ENCODE data around the gene NTPCR. TPM values are rescaled to one million over a fixed set of nuclear protein-coding genes. Genes with fewer than 3 reads are reported as not detected.

NTPCR gene
- total RNA-seq, 2 experiments from 2014 or later, result 26.2 to 27.1 TPM

DNA sequence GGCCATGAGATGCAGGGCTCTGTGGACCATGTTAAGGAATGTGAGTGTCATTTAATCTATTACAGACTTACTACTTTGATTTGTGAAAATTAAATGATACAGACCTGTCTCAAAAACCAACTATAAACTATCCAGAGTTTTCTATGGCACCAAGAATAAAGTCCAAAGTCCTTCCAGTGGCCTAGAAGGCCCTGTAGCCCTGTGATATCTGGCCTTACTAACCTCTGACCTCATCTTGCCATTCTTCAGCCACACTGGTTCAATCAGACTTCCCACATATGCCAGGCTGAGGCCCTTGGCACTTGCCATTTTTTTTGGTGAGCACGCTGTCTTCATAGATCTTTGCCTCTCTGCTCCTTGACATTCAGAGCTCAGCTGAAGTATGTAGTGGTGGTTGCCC is 7.7 kb downstream of the NTPCR start:
- H3K27me3 Mint-ChIP-seq, result no peaks in the 10 kb centered on the region
- ATAC-seq (ENCODE audit: low read depth) (no peak), DNase-seq (no peak)
- peaks cover 5% of the 10 kb centered on the region for H3K4me1 Mint-ChIP-seq
- H3K27ac Mint-ChIP-seq, result no peak overlapping the region
- POLR2A ChIA-PET, result no interaction called here
- peaks cover 52% of the 10 kb centered on the region for H3K36me3 Mint-ChIP-seq
- H3K4me3 Mint-ChIP-seq, result no peak overlapping the region
- H3K9me3 Mint-ChIP-seq, result peaks cover 9% of the 10 kb centered on the region

DNA sequence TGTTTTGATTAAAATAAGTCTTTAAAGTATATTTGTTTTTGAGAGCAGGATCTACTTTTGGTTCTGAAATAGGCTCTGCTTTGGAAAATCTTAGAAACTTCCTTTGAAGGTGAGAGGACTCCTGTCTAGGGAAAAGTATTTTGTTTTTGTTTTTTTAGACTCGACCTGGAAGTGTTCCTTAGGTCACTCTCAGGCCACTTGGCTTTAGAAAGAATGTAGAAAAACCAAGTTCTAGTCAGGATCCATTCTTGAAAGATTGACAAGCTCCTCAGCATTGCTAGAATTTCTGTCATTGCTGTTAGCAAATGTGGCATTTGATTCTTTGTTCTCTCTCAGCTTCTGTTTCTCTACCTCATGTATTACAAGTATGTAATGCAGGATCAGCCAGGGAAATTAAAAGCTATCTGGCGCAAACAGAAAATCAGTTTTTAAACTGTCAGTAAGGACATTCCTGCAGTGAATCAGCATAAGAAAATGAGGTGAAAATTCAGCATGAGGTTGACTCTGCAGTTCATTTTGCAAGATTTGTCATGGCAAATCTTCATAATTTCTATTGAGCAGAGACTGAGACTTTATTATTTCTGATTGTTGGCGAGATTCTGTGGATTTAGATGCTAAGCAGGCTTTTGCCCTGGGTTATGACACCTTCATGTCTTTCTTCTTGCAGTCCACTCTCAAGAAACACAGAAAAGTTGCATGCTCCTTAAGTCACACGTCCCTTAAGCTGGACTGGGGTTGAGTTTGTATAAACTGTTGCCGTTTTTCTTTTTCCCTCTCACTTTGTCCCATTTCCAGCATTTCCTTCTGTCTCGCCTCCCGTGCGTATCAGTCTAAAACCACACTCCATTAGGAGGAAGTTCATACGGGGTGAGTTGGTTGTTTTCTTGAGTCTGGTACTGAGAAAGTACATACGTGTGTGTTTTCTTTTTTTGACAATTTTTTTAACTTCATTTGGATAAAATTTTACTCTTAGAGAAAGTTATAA is 12.6 kb downstream of the NTPCR start:
- Mint-ChIP-seq H3K27ac (no peak overlapping the region), H3K36me3 (peaks cover 41% of the 10 kb centered on the region), H3K9me3 (peaks cover 6% of the 10 kb centered on the region), H3K4me3 (no peak overlapping the region), H3K27me3 (no peaks in the 10 kb centered on the region), H3K4me1 (peaks cover 18% of the 10 kb centered on the region)
- no peak for ATAC-seq (ENCODE audit: low read depth)
- POLR2A ChIA-PET, result no interaction called here
- DNase-seq, result no peak

DNA sequence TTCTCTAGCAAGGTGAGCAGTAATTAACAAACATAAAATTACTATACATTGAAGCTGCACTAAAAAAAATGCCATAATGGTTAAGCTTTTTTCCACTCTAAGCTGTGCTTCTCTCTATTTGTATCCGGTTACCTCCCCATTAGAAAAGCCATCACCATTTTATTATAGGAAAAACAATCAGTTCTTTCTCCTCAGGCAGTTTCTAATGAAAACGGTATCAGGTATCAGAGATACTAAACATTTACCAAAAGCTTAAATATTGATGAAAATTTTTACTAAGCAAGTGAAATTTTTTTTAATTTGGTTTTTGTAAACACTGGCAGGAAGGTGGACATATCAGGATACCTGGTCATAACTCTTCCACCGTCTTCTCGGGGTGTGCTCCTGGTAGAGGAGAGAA is 14.2 kb downstream of the NTPCR start:
- no peak for ATAC-seq (ENCODE audit: low read depth)
- POLR2A ChIA-PET, result no interaction called here
- Mint-ChIP-seq H3K36me3 (peaks cover 40% of the 10 kb centered on the region), H3K27me3 (no peaks in the 10 kb centered on the region), H3K9me3 (no peaks in the 10 kb centered on the region), H3K4me3 (no peak overlapping the region), H3K27ac (no peak overlapping the region), H3K4me1 (peaks cover 31% of the 10 kb centered on the region)
- DNase-seq, result no peak

DNA sequence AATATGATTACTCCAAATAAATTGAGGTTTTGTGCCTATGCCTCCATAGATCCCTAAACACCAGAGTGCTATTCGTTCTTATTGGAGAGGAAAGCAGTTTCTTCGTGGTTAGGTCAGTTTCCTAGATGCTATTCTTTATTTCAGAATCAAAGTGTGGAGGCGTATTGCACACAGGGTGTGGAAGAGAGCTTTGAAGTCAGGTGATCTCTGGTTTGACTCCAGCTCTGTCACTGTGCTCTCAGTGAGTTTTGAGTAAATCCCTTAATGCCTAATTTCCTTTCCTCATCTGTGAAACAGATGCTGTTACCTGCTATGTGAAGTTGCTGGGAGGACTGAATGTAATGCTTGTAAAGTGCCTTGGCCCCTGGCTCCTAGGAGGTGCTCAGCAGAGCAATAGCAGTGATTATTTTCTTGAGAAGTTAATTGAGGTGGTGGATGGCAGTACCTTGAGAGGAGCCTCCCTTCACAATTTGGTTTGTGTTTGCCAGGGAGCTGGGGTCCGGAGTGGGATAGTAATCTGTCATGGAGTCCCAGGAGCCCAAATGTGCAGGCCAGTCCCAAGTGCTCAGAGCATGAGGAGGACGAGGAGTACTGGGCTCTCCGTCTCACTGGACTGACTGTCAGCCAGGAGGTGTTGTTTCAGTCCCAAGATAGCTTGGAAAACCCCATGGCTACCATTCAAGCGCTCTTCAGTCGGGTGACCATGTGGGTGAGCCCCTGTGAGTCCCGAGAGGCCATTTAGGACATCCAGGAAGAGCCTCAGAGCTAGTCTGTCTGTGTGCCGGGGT is 14.9 kb downstream of the NTPCR start:
- DNase-seq, result no peak
- H3K4me1 Mint-ChIP-seq, result peaks cover 31% of the 10 kb centered on the region
- H3K27me3 Mint-ChIP-seq, result no peaks in the 10 kb centered on the region
- no peaks in the 10 kb centered on the region for H3K9me3 Mint-ChIP-seq
- no peak for ATAC-seq (ENCODE audit: low read depth)
- peaks cover 42% of the 10 kb centered on the region for H3K36me3 Mint-ChIP-seq
- H3K4me3 Mint-ChIP-seq, result no peak overlapping the region
- H3K27ac Mint-ChIP-seq, result no peak overlapping the region
- POLR2A ChIA-PET, result interaction anchor here (0.5 kb wide), 1 partner anchor 215 kb away, joined by 3 read pairs; no protein-coding TSS in a partner anchor

DNA sequence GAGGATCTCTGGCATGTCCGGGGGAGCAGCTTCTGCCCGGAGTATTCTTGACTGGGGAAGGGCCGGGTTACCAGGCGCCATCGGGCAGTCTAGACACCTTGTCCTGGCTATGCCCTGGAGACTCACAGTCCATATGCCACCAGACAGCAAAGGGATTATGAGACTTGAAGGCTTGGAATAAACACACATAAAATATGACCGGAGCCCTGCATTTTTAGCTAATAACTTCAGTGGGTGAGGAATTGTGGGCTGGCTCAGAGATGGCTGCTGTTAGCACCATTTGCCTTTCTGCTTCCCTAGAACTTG is 15.5 kb downstream of the NTPCR start:
- ATAC-seq (ENCODE audit: low read depth) (no peak), DNase-seq (no peak)
- no peaks in the 10 kb centered on the region for H3K9me3 Mint-ChIP-seq
- H3K36me3 Mint-ChIP-seq, result peaks cover 42% of the 10 kb centered on the region
- POLR2A ChIA-PET, result no interaction called here
- no peak overlapping the region for H3K4me3 Mint-ChIP-seq
- H3K4me1 Mint-ChIP-seq, result peaks cover 31% of the 10 kb centered on the region
- no peak overlapping the region for H3K27ac Mint-ChIP-seq
- H3K27me3 Mint-ChIP-seq, result no peaks in the 10 kb centered on the region

DNA sequence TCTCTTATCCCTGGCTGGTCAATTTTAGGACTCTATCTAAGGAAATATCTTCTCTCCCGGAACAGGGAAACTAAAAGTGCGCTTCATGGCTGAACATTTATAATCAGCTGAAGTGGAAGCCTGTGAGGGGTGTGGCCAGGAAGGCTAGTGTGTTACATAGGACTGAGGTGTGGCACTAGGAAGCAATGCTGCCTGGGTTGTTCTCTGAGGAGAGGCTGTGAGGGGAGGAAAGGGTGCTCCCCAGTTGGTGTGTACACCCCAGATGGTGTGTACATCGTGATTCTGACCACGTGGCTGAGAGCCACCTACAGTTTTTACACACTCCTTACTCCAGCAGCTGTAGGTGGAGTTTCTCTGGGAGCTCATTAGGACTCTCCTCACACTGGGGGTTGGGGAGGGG is 16.3 kb downstream of the NTPCR start:
- H3K4me1 Mint-ChIP-seq, result peaks cover 31% of the 10 kb centered on the region
- peaks cover 45% of the 10 kb centered on the region for H3K36me3 Mint-ChIP-seq
- H3K9me3 Mint-ChIP-seq, result no peaks in the 10 kb centered on the region
- no peak overlapping the region for H3K27ac Mint-ChIP-seq
- ATAC-seq (ENCODE audit: low read depth) (no peak), DNase-seq (no peak)
- no peak overlapping the region for H3K4me3 Mint-ChIP-seq
- POLR2A ChIA-PET, result no interaction called here
- no peaks in the 10 kb centered on the region for H3K27me3 Mint-ChIP-seq

DNA sequence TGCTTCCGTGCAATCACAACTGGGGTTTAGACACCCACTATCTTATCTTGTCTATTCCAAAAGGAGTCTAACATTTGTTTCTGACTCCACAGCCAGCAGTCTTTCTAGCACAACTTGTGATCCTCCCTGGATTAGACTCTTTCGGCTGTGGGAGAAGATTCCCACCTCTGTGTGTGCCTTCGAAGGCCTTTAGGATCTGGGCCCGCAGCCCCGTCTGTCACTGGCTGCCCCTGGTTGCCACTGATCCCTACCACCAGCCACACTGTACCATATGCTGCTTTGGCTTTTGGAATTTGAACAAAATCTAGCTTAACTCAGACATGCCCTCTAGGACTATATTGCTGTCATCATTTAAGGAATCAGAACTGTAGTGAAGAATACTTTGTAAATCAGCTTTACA is 18.0 kb downstream of the NTPCR start:
- POLR2A ChIA-PET, result interaction anchor here (0.6 to 0.9 kb wide), 2 partner anchors 44 to 145 kb away, joined by 3 read pairs; no protein-coding TSS in a partner anchor
- H3K27ac Mint-ChIP-seq, result no peak overlapping the region
- no peak overlapping the region for H3K4me3 Mint-ChIP-seq
- H3K36me3 Mint-ChIP-seq, result peaks cover 59% of the 10 kb centered on the region
- DNase-seq (no peak), ATAC-seq (ENCODE audit: low read depth) (no peak)
- H3K9me3 Mint-ChIP-seq, result peaks cover 6% of the 10 kb centered on the region
- H3K27me3 Mint-ChIP-seq, result no peaks in the 10 kb centered on the region
- H3K4me1 Mint-ChIP-seq, result peaks cover 26% of the 10 kb centered on the region

DNA sequence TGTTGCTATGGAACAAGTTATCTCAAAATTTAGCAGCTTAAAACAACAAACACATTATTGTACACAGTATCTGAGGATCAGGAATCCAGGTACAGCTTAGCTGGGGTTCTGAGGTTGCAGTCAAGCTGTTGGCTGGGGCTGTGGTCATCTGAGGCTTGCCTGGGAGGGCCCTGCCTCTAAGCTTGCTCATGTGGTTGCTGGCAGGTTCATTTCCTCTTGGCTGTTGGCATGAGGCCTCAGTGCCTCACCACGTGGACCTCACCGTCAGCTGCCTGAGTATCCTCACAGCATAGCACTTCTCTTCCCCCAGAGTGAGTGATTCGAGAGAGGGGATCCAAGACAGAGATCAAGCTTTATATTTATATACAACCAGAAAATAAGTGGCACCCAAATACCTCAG is 18.6 kb downstream of the NTPCR start:
- H3K9me3 Mint-ChIP-seq, result peaks cover 10% of the 10 kb centered on the region
- no peaks in the 10 kb centered on the region for H3K27me3 Mint-ChIP-seq
- DNase-seq (no peak), ATAC-seq (ENCODE audit: low read depth) (peak; percentile 87)
- POLR2A ChIA-PET, result interaction anchor here (0.9 kb wide), 1 partner anchor 45 kb away, joined by 3 read pairs; no protein-coding TSS in a partner anchor
- H3K4me1 Mint-ChIP-seq, result peaks cover 23% of the 10 kb centered on the region
- peak overlapping the region; percentile 61 for H3K27ac Mint-ChIP-seq
- peaks cover 61% of the 10 kb centered on the region for H3K36me3 Mint-ChIP-seq
- H3K4me3 Mint-ChIP-seq, result no peak overlapping the region

DNA sequence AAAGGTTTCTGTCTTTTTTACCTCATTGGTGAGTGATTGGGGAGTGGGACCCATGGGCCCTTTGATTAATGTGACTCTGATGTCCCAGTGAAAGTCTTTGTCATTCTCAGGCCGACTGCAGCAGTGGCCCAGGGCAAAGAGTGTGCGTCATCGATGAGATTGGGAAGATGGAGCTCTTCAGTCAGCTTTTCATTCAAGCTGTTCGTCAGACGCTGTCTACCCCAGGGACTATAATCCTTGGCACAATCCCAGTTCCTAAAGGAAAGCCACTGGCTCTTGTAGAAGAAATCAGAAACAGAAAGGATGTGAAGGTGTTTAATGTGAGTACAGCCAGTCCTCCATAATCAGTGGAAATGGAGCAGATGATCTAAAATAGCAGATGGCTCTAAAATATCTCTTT is 19.4 kb downstream of the NTPCR start:
- no peak for ATAC-seq (ENCODE audit: low read depth)
- Mint-ChIP-seq H3K27me3 (no peaks in the 10 kb centered on the region), H3K4me3 (no peak overlapping the region), H3K27ac (no peak overlapping the region), H3K4me1 (peaks cover 23% of the 10 kb centered on the region), H3K36me3 (peaks cover 68% of the 10 kb centered on the region), H3K9me3 (peaks cover 12% of the 10 kb centered on the region)
- DNase-seq, result no peak
- POLR2A ChIA-PET, result no interaction called here

DNA sequence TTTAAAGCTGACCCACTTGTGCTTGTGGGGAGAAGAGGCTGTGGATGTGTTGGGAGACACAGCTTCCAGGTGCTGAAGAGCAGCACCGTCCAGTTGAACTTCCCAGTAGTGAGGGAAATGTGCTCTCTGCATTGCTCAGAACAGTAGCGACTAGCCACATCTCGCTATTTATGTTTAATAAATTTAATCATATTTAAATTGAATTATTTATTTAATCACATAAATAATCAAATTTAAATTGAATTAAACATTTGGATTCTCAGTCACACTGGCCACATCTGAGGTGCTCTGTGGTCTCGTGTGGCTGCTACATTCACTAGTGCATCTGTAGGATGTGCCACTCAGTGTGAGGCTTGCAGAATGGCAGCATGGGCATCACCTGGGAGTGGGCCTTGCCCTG is 20.1 kb downstream of the NTPCR start:
- Mint-ChIP-seq H3K27ac (no peak overlapping the region), H3K36me3 (peaks cover 68% of the 10 kb centered on the region), H3K4me1 (peaks cover 19% of the 10 kb centered on the region), H3K9me3 (peaks cover 12% of the 10 kb centered on the region), H3K27me3 (no peaks in the 10 kb centered on the region), H3K4me3 (no peak overlapping the region)
- DNase-seq (no peak), ATAC-seq (ENCODE audit: low read depth) (no peak)
- POLR2A ChIA-PET, result no interaction called here

DNA sequence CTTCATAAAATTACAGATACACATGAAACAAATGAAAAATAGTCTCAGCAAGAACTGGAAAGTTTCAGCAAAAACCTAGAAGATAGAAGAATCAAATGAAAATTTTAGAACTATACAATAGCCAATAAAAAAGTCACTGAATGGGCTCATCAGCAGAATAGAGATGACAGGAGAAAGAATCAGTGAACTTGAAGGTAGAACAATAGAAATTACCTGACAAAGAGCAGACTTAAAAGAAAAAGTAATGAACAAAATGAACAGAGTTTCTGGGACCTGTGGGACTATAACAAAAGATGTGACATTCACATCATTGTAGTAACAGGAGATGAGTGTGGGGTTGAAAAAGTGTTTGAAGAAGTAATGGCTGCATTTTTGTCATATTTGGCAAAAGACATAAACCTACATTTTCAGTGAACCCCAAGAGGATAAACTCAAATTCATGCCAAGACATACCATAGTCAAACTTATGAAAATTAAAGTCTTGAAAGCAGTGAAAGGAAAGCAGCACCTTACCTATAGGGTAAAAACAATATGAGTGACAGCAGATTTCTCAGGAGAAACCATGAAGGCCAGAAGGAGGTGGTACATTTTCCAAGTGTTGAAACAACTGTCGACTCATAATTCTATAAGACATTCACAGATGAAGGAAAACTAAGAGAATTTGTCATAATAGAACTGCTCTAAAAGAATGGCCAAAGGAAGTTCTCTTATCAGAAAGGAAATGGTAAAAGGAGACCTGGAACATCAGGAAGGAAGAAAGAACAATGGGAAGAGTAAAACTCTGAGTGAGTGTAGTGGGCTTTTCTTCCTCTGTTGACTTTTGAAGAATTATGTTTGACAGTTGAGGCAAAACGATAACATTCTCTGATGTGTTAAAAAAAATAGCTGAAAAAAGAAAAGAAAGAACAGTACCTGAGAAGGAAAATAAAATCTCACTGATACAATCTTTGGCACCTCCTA is 23.5 kb downstream of the NTPCR start:
- Mint-ChIP-seq H3K27ac (no peak overlapping the region), H3K4me3 (no peak overlapping the region), H3K9me3 (peaks cover 13% of the 10 kb centered on the region), H3K27me3 (no peaks in the 10 kb centered on the region), H3K4me1 (peaks cover 19% of the 10 kb centered on the region), H3K36me3 (peaks cover 80% of the 10 kb centered on the region)
- POLR2A ChIA-PET, result no interaction called here
- ATAC-seq (ENCODE audit: low read depth), result no peak
- no peak for DNase-seq

DNA sequence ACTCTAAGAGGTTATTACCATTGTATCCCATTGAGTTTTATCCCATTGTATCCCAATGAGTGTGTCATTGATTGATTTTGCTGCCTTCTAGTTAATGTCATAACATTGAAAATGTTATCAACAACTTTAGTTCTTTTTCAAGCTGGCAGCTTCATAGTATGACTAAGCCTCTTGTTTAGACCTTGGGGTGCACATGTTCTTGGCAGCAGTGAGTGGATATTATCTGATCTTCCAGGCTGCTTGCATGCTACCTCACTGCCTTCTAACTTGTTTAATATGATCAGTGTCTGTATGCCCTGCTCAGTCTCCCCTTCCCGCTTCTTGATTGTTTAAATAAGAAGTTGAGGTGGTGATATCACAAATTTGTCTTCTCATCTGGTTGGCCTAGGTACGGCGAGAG is 24.6 kb downstream of the NTPCR start:
- no peak overlapping the region for H3K27ac Mint-ChIP-seq
- no peaks in the 10 kb centered on the region for H3K27me3 Mint-ChIP-seq
- H3K4me1 Mint-ChIP-seq, result peaks cover 14% of the 10 kb centered on the region
- POLR2A ChIA-PET, result no interaction called here
- DNase-seq (no peak), ATAC-seq (ENCODE audit: low read depth) (no peak)
- peaks cover 13% of the 10 kb centered on the region for H3K9me3 Mint-ChIP-seq
- no peak overlapping the region for H3K4me3 Mint-ChIP-seq
- peaks cover 70% of the 10 kb centered on the region for H3K36me3 Mint-ChIP-seq

DNA sequence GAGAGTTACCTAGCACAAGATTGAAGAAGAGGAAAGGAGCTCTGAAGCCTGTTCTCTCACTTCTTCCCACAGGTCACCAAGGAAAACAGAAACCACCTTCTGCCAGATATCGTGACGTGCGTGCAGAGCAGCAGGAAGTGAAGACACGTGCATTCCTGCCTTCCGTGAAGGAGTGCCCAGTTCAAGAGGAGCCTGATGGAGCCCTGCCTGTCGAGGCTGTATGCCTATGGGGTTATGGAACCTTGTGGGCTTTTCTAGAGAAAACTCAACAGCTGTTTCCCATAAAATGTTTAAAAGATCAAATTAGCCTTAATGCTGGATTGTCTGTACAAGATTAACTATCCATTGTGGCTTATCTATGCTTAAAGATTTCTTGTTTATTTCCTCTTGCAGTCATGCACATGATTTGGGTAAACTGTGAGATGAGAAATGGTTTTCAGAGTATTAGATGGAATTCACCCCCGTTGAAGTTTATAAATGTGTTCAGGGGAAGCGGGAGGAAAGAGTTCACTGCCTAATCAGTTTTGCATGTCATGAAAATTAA is 27.8 kb downstream of the NTPCR start:
- Mint-ChIP-seq H3K27me3 (no peaks in the 10 kb centered on the region), H3K36me3 (peaks cover 45% of the 10 kb centered on the region), H3K9me3 (peaks cover 10% of the 10 kb centered on the region), H3K4me1 (peaks cover 17% of the 10 kb centered on the region), H3K27ac (peak overlapping the region; percentile 85), H3K4me3 (peak overlapping the region; percentile 58)
- ATAC-seq (ENCODE audit: low read depth), result peak; percentile 70
- POLR2A ChIA-PET, result no interaction called here
- DNase-seq, result no peak

Measured in activated naive CD8-positive, alpha-beta T cell treated with anti-CD3 and anti-CD28 coated beads, Interleukin-2, amount 10 ng/mL, durations not matched to agents 7 days and 5 days (primary cell).